Thyroid gland (tissue), 4 donors: Measurements from ENCODE around the gene CISD2.

Source experiments
- CTCF ChIP-seq, 6 experiments: fragments of 200-600 bp in 3 of 6; fragments of 450-650 bp in 3 of 6; sonication (generic) in 3 of 6; IDR thresholded peaks; one replicate each; pipeline ENCODE4 v1.5.1; 2016 to 2019; ENCODE audit warnings: antibody characterized with exemption in 6 of 6, mild to moderate bottlenecking in 2 of 6, inconsistent platforms in 1 of 6, moderate library complexity in 1 of 6
- POLR2A ChIP-seq, 2 donors: fragments of 450-650 bp; IDR thresholded peaks; one replicate each; pipeline ENCODE4 v1.6.1; 2017; ENCODE audit warnings: antibody characterized with exemption in 2 of 2, mild to moderate bottlenecking in 2 of 2, moderate library complexity in 1 of 2

- TF ChIP-seq CTCF (IDR thresholded peaks at IDR 0.05) (no peak), POLR2A (IDR thresholded peaks at IDR 0.05) (no peak)
Measured at GRCh38 chr4:102828497-102828808, 40.3 kb upstream of the CISD2 start.
